GM19043 (cell line): ENCODE data around the gene TRIM50.
"Not testable (repeated sequence)": the region's sequence is repeated elsewhere in the genome, so short reads cannot be mapped to it uniquely, and the experiment has no call there.

ENCODE experiments used
- ATAC-seq: cut with Tn5 transposase; IDR thresholded peaks from one replicate; pipeline ENCODE4 v1.9.1; 2021; ENCODE audit warnings: low read depth; ENCODE audit not compliant: unreplicated experiment

Gene TRIM50

DNA sequence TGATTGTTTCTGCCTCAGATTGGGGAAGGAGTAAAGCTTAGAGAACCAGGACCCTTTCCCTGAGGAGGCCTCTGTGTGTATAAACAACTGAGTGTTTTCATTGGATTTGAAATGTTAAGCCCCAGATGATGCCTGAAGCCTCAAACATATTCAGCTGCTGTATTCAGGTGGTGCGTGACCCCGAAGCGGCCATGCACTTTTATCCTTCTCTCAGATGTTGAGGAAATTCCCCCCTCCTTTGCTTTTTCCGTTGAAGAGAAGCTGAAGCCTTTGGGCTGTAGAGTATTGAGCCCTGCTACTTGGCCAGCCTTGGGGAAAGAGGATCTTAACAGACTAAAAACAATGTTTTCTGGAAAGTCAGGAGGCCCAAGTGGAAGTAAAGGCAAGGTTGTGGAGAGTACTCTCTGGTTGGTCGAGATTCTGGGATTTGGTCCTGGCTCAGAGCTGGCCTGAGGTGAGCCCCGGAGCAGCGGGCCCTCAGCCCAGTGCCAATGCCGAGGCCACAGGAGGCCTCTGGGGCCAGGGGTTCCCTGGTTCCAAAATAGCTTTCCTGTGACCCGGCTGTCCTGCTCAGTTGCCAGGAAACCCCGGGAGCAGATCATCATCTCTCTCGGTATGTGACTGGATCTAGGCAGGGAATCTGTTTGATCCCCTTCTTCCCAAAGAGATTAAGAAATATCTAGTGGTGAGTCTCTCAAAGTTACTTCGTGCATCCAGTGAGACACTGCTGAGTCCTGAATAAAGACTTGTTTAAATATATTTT lies 22.6 kb upstream of the TRIM50 start:
- no peak for ATAC-seq

DNA sequence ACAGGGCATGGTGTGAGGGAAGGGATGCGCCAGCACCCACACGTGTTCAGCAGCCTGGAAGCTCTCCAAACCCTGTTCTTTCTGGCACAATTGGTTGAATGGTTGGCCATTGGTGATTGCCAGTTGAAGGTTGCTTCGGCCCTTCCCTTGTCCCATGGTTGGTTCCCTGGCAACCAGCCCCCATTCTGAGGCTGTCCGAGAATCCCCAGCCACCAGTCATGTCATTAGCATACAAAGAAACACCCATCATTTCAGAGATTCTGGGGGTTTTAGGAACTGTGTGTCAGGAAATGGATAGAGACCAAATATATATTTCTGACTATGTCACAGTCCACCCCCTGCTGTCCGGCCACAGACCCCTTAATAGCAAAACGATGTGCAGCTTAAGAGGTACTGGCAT lies 21.9 kb upstream of the TRIM50 start:
- no peak for ATAC-seq

DNA sequence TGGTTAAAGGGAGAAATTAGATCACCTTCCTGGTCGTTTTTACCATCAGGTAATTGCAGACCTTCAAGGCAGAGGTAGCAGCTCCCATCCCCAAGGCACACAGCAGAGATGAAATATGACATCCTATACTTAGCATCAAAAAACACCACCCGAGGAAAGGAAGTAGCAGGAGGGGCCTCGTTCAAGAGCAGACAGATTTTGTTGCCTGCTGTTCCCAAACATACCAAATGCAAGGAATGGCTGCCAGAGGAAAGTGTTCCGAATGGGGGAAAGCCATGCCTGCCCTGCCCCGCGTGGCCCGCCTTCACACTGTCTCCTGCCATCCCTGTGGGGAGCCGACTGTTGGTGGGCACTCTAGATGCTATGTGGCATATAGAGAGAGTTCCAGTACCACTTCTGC lies 18.1 kb upstream of the TRIM50 start:
- no peak for ATAC-seq

DNA sequence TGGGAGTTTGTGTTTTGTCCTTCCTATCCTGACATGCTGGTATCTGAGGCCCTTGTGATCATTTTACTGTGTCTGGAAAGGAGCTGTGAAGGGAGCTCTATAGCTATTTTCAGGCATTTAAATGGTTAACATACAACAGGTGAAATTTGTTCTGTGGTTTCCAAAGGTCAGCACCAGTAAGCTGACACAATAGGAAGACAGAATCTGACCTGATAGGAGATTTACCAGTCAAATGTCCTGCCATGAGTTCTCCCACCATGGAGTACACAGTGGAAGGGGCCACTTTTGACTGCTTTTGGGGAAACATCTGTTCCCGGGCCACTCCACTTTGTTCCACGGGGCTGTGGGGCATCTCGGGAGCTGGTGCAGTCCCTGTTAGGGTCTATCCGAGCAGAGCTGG lies 17.7 kb upstream of the TRIM50 start:
- no peak for ATAC-seq

DNA sequence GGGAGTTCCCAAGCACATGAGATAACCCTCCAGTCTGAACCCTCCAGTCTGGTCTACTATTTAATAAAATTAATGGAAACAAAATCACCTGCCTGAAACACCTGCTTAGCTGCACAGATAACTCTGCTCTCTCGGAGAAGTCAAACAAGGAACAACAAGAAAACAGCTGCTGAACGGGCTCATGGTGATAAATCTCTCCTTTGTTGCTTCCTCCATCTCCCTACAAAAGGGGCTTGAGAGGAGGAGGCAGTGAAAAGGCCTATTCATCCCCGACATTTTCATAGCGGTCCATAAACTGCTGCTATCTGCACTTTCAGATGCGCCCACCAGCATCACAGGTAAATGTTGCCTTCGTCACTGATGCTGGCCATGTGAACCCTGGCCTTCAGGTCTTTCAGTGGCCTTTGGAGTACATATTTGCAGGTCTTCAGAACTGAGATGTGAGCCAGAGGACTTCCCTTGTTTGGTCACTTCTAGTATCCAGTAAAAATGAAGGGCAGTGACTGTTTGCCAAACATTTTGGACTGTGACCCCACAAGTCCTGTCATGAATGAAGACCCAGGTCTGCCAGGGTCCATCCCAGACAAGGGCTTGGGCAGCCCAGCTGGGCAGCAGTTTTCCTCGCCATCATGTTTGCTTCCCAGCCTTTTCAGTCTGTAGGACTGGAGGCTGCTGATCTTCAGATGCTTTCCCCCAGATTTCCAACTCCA lies 15.9 kb upstream of the TRIM50 start:
- ATAC-seq: no peak

DNA sequence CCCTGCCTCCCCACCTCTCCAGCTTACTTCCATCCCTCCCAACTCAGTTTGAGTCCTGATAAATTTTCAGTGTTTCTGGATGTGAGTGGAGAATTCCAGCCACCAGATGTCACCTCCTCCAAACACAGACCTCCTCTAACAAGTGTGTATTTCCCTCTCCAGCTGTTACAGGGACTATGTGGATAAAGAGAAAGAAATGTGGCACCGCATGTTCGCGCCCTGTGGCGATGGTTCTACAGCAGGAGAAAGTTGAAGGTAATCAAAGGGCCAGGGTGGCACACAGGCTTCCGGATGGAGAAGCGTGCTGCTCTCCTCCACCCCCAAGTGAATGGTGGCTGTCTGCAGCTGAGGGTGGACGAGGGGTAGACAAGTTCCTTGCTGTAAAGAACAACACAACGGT lies 14.8 kb upstream of the TRIM50 start:
- no peak for ATAC-seq

DNA sequence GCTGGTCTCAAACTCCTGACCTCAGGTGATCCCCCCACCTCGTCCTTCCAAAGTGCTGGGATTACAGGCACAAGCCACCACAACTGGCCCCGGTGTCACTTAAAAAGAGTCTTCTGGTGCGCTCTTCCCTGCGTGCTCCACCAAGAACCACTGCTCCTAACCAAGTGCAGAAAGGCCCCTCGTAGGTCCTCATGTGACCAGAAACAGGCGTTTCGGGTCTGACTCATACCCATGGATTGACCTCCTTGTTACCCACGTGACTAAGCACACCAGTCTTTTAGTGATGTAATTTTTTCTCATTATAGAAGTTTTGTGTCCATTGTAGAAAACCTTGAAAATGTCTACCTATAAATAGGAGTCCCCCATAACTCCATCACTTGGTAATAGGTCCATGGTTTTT lies 14.0 kb upstream of the TRIM50 start:
- ATAC-seq: no peak

DNA sequence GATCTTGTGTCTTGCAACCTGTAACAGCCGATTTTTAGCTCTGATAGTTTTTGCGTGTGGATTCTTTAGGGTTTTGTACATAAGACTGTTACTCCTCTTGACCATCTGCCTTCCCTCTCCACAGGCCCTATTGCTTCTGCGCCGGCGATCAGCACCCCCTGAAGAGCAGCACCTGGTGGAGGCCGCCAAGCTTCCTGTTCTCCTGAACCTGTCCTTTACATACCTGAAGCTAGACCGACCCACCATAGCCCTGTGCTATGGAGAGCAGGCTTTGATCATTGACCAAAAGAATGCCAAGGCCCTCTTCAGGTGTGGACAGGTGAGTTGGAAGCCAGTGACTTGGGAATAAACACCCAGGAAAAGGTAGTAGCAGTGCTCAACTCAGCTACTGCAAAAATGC lies 12.6 kb upstream of the TRIM50 start:
- ATAC-seq: no peak

DNA sequence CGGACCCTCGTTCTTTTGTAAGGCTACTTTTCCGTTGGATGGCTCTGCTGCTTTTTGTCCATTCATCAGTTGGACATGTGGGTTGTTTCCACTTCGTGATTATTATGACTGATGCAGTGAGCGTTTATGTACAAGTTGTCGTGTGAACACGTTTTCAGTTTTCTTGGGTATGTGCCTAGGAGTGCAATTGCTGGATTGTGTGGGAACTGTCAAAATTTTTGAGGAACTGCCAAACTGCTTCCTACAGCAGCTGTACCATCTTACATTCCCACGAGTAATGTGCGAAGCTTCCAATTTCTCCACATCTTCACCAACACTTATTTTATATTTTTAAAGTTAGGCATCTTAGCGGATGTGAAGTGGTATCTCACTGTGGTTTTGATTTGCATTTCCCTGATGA lies 10.4 kb upstream of the TRIM50 start:
- no peak for ATAC-seq

DNA sequence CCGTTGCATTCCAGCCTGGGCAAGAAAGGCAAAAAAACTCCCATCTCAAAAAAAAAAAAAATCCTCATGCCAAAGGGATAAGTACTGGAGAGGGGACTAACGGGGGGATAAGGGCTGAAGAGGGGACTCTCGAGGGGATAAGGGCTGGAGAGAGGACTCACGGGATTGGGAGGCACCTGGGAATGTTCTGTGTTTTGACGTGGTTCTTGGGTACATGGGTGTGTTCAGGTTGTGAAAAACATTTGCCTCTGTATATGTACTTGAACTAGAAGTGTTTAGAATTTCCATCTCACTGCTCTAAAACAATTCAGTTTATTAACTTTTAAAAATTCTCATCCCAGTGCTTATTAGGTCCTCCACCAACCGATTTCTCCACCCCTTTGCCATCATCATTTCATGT lies 4.6 kb upstream of the TRIM50 start:
- ATAC-seq: no peak

DNA sequence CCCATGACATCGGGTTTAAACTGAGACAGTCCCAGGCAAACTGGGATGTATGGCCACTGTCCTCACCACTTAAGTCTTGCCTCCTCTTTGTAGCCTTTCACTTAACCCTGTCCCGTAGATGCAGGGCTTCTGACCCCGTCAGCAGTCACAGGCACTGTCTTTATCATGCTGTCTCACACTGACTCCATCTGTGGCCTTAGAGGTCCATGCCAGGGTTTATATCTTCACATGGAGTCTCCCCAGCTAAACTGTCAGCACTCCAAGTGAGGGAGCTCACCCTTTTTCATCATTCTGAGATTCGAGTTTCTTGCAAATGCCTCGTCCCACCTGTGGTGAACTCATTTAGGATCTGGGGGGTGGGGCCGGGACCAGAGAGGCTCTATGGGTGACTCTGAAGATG lies 2.9 kb upstream of the TRIM50 start:
- no peak for ATAC-seq

DNA sequence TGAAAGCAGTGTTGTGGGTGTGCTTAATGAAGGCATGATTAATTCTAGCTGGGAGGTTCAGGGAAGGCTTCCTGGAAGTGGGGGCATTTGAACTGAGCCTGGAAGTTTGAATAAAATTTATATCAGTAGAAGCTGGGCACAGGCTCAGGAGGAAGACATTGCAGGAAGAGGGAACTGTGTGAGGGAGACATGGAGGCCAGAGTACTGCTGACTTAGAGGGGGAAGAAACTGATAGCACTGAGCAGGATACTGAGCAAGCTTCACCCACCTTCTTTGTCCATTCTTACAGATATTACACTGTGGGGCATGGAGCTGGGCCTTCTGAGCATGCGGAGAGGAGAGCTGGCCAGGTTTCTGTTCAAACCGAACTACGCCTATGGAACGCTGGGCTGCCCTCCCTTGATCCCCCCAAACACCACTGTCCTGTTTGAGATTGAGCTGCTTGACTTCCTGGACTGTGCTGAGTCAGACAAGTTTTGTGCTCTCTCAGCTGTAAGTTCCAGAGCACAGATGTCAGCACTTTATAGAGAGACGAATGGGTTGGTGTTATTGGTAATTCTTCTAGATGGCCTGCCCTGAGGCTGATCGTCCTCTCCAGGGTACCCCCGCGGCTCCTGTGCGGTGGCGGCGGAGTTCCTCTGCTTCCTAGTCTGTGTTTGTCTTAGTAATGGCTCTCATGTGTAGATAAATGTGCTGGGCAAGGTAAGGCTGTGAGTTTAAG lies 2.1 kb upstream of the TRIM50 start:
- no peak for ATAC-seq

DNA sequence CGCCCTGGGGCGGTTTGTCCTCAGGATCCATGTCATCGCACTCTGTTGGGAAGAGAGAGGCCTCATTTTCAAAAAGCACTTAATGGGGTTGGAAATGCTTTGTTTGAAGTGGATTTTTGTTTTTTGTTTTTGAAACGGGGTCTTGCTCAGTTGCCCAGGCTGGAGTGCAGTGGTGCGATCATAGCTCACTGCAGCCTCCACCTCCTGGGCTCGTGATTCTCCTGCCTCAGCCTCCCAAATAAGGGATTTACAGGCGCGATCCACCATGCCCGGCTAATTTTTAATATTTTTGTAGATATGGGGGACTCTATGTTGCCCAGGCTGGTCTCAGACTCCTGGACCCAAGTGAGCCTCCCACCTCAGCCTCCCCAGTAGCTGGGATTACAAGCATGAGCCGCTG lies 814 bp upstream of the TRIM50 start:
- no peak for ATAC-seq

DNA sequence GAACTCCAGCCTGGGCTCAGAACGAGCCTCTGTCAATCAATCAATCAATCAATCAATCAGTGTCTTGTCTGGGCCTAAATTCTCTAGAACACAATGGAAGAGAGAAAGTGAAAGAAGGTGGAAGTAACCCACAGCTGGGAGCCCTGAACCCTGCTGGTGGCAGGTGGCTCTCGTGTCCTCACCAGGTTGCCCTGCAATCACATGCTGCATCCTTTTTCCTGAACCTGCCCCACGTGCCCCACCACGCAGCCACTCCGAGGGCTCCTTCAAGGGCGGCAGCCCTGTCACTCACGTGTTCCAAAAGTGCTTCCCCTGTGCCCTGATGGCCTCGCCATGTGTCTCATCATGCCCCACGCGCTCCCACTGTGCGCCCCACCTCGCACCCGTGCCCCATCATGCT lies 433 bp downstream of the TRIM50 start:
- ATAC-seq: not testable (repeated sequence)

DNA sequence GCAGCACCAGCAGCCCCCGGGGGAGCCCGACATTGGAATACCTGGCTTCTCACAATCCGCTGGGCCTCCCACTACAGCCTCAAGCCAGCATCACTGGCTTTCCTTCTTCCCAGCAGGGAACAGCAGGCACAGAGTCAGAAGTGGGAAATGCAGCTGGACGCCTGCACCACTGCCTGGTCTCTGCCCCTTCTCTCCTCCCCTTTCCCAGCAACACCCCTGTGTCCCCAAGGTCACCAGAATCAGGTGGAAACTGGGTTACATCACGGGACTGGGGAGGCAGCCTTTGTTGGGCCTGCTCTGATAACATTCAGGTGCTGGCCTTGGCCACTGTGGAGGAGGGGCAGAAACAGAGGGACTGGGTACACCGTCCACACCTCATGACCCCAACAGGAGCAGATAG lies 2.5 kb downstream of the TRIM50 start:
- not testable (repeated sequence) for ATAC-seq

DNA sequence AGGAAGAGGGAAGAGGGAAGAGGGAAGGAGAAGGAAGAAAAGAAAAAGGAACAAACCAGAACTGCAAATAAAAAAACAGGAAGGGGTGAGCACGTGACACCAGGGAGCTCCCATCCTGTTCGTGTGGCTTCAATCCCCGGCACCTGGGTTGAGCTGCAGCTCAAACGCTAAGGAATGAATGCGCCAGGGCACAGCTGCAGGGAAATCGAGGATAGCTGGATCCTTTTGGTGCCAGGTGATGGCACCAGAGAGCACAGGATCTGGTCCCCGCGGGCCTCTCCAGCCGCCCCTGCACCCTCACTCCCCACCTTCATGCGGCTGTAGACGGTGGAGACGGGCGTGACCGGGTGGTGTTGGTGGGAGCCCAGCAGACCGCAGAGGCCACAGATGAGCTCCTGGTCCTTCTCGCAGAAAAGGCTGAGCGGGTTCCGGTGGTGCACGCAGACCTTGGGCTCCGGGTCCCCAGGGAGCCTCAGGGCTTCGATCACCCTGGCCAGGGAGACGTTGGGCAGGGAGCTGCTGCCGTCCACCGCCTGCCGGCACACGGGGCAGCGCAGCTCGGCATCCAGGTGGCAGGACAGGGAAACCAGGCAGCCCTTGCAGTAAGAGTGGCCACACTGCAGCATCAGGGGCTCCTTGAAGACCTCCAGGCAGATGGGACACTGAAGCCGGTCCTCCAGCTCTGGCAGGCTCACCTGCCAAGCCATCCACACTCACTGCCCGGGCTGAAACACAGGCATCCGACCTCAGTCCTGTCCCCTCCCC lies 3.6 kb downstream of the TRIM50 start:
- not testable (repeated sequence) for ATAC-seq

DNA sequence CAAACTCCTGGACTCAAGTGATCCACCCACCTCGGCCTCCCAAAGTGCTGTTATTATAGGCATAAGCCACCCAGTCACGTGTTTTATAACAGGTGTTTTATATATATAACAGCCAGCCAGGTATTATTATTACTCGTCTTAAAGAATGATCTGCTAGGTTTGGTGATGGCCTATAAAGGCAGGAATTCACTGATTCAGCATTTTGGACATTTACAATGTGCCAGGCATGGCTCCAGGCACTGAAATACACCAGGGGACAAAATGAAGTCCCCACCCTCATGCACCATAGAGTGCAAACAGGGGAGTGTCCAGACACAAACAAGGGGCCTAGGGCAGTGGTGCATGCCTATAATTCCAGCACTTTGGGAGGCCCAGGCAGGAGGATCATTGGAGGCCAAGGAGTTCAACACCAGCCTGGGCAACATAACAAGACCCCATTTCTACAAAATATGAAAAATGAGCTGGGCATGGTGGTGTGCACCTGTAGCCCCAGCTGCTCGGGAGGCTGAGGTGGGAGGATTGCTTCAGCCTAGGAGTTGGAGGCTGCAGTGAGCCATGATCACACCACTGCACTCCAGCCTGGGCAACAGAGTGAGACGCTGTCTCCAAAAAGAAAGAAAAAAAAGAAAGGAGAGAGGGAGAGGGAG lies 4.3 kb downstream of the TRIM50 start:
- not testable (repeated sequence) for ATAC-seq

DNA sequence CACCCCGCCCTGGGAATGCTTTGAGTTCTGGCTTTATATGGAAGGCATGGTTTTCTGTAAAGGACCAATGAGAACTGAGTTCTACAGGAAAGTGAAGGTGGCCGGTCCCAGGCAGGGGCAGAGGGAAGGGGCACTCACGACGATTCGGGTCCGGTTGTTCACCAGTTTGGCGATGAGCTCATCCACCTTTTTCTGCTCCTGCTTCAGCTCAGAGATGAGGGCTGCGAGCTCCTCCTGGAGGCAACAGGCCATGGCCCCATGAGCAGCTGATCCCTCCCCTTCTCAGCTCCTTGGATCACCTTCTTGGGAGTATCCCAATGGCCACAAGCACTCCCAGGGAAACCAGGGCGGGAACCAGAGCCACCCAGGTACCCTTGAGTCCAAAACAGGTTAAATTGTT lies 7.9 kb downstream of the TRIM50 start:
- not testable (repeated sequence) for ATAC-seq

DNA sequence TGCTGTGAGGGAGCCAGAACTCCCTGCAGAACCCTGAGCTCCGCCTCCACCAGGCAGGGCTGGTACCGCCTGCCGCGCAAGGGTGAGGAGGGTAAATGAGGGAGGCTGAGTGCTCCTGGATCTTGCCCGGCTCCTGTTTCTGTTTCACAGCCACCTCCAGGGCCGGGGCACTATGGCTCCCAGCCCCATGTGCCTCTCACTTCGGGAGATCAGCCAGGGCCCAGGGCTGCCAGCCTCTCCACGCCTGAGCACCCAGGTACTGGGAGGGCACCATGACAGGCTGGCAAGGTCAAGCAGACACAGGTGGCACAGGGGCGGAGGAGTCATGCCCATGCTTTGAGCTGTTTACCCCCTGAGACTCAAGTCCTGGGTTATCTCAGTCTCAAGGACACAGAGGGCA lies 8.3 kb downstream of the TRIM50 start:
- not testable (repeated sequence) for ATAC-seq

DNA sequence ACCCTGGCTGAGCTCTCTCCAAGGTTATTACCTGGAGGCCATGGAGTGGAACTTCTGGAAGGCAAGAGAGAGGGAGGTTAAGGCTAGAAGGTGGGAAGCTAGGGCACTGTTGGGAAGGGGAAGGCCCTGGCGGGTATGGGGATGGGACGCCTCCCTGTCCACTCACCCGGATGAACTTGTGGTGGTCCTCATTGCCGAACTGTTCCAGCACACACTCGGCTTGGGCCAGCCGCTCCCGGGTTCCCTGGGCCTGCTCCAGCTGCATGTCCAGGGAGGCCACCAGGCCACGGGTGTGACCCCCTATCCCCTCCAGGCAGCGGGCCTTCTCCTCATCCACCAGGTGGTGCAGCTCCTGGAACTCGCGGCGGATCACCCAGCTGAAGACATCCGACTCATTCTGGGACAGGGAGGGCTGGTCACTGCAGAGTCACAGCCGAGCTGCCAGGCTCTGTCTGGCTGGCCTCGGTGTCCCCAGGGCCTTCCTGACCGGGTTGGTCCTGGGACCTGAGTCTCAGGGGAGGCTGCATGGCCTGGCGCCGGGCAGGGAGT lies 9.2 kb downstream of the TRIM50 start:
- ATAC-seq: not testable (repeated sequence)
